Measurements from ENCODE around the gene GRIK3.

The GRIK3 gene

DNA sequence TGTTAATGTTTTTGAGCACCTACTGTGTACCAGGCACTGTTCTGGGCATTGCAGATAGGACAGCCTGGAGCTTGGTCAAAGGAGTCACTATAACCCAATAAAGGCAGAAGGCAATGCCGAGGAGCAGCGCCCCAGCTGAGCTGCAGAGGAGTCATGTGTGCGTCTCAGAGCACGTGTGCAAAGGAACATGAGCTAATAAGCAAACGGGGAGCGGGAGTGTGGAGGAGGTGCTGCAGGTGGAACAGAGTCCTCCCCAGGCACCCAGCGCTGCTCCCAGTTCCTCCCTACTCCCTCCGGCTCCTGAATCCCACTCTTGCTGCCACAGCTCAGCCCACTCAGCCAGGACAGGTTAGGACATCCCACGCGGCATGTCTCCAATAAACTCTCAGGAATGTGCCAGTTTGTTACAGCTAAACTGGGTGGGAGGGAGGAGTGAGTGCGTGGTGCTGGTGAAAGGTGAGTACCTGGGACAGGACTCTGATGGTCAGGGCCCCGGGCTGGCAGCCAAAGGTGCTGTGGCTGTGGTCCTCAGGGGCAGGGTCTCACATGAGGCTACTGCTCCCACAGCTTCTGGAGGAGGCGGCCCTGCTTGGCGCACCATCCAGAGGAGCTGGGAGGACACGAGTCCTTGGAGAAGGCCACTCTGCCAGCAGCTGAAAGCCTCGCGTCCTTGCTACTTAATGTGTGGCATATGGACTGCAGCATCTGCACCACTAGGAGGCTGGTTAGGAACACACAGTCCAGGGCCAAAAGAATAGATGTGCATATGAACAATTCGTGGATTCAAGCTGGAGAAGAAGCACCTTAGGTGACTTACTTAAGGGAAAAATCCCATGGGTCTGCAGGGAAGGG is 52.3 kb downstream of the GRIK3 start:
- H3K4me2 ChIP-seq (ENCODE audit: low read length): no peak overlapping the region

DNA sequence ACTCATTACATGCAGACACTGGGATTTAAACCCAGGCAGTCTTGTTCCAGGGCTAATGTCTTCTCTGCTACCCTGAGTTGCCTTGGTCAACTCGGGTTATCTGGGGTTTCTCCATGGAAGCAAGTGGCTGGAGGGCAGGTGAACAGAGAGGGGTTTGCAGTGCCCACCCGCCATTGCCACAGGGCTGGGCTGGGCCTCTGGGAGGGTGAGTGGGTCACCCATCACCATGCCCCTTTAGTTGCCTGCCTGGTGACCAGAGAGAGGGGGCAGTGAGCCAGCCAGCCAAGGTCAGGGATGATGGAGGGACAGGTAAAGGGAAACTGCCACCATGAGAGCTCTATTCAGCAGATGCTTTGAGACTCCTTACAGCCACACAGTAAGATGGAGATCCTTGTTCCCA is 53.2 kb downstream of the GRIK3 start:
- H3K27me3 ChIP-seq (ENCODE audit: low read depth, low read length): no peaks in the 10 kb centered on the region
- no peaks in the 10 kb centered on the region for H3K9me3 ChIP-seq (ENCODE audit: insufficient read depth, low read length)
- H3K4me3 ChIP-seq (ENCODE audit: low read length): no peak overlapping the region
- no peaks in the 10 kb centered on the region for H3K79me2 ChIP-seq (ENCODE audit: low read length)
- no peak for TF ChIP-seq EZH2phosphoT487 (IDR thresholded peaks at IDR 0.05; ENCODE audit: low read depth)
- TF ChIP-seq, protein P1, sequence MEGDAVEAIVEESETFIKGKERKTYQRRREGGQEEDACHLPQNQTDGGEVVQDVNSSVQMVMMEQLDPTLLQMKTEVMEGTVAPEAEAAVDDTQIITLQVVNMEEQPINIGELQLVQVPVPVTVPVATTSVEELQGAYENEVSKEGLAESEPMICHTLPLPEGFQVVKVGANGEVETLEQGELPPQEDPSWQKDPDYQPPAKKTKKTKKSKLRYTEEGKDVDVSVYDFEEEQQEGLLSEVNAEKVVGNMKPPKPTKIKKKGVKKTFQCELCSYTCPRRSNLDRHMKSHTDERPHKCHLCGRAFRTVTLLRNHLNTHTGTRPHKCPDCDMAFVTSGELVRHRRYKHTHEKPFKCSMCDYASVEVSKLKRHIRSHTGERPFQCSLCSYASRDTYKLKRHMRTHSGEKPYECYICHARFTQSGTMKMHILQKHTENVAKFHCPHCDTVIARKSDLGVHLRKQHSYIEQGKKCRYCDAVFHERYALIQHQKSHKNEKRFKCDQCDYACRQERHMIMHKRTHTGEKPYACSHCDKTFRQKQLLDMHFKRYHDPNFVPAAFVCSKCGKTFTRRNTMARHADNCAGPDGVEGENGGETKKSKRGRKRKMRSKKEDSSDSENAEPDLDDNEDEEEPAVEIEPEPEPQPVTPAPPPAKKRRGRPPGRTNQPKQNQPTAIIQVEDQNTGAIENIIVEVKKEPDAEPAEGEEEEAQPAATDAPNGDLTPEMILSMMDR (IDR thresholded peaks at IDR 0.05; ENCODE audit: low read depth, low read length): no peak
- H3K27ac ChIP-seq (ENCODE audit: low read length): no peak overlapping the region
- no peaks in the 10 kb centered on the region for H3K4me1 ChIP-seq (ENCODE audit: low read length)
- no peak overlapping the region for H3K4me2 ChIP-seq (ENCODE audit: low read length)
- no peaks in the 10 kb centered on the region for H4K20me1 ChIP-seq (ENCODE audit: insufficient read depth, low read length)
- H3K9ac ChIP-seq (ENCODE audit: low read length): no peak overlapping the region
- H3K36me3 ChIP-seq (replicated peaks; ENCODE audit: low read depth, low read length): no peaks in the 10 kb centered on the region
- no peak overlapping the region for H2AFZ ChIP-seq (ENCODE audit: low read depth, low read length)

More for the DNA sequence above, 52.3 kb downstream of the GRIK3 start:
- H3K36me3 ChIP-seq (replicated peaks; ENCODE audit: low read depth, low read length): no peaks in the 10 kb centered on the region
- TF ChIP-seq EZH2phosphoT487 (IDR thresholded peaks at IDR 0.05; ENCODE audit: low read depth): no peak
- TF ChIP-seq, protein P1 (IDR thresholded peaks at IDR 0.05; ENCODE audit: low read depth, low read length): no peak
- no peaks in the 10 kb centered on the region for H3K27me3 ChIP-seq (ENCODE audit: low read depth, low read length)
- H3K27ac ChIP-seq (ENCODE audit: low read length): no peak overlapping the region
- no peak overlapping the region for H3K4me3 ChIP-seq (ENCODE audit: low read length)
- no peak overlapping the region for H2AFZ ChIP-seq (ENCODE audit: low read depth, low read length)
- no peak overlapping the region for H3K9ac ChIP-seq (ENCODE audit: low read length)
- H3K4me1 ChIP-seq (ENCODE audit: low read length): no peaks in the 10 kb centered on the region
- no peaks in the 10 kb centered on the region for H4K20me1 ChIP-seq (ENCODE audit: insufficient read depth, low read length)
- no peaks in the 10 kb centered on the region for H3K9me3 ChIP-seq (ENCODE audit: insufficient read depth, low read length)
- no peaks in the 10 kb centered on the region for H3K79me2 ChIP-seq (ENCODE audit: low read length)

DNA sequence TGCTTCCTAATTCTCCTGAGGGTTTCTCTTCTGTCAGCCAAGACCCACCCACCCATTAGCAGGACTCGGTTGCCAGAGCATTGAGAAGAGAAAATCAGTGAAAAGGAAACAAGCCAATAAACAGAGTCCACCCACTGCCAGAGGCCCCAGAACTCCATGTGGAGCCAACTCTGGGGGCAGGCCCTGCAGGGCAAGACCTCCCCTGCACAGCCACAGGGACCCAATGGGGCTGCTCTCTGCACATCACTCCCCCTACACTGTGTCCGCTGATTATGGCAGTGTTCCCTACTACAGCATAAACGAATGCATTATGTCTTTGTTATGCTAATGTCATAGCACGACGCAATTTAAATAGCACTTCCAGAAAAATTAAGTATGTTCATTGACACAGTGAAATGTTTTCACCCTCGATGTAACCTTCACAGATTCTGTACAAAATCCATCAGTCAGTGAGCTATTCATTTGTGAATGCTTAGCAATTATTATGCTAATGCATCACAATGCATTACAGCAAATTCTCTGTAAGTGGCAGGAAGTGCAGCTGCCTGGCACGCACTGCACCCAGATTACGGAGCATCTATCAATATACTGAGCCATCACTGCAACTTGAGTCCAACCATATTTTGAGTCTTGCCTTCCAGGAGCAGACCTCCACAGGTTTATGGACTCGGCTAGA is 56.4 kb downstream of the GRIK3 start:
- H3K4me2 ChIP-seq (ENCODE audit: low read length): no peak overlapping the region
- no peak for TF ChIP-seq EZH2phosphoT487 (IDR thresholded peaks at IDR 0.05; ENCODE audit: low read depth)
- TF ChIP-seq, protein P1 (IDR thresholded peaks at IDR 0.05; ENCODE audit: low read depth, low read length): no peak
- H3K27me3 ChIP-seq (ENCODE audit: low read depth, low read length): no peaks in the 10 kb centered on the region
- H2AFZ ChIP-seq (ENCODE audit: low read depth, low read length): no peak overlapping the region
- H3K4me3 ChIP-seq (ENCODE audit: low read length): no peak overlapping the region
- no peaks in the 10 kb centered on the region for H3K4me1 ChIP-seq (ENCODE audit: low read length)
- H3K36me3 ChIP-seq (replicated peaks; ENCODE audit: low read depth, low read length): no peaks in the 10 kb centered on the region
- H3K9ac ChIP-seq (ENCODE audit: low read length): no peak overlapping the region
- no peaks in the 10 kb centered on the region for H3K9me3 ChIP-seq (ENCODE audit: insufficient read depth, low read length)
- H4K20me1 ChIP-seq (ENCODE audit: insufficient read depth, low read length): no peaks in the 10 kb centered on the region
- no peaks in the 10 kb centered on the region for H3K79me2 ChIP-seq (ENCODE audit: low read length)
- no peak overlapping the region for H3K27ac ChIP-seq (ENCODE audit: low read length)

DNA sequence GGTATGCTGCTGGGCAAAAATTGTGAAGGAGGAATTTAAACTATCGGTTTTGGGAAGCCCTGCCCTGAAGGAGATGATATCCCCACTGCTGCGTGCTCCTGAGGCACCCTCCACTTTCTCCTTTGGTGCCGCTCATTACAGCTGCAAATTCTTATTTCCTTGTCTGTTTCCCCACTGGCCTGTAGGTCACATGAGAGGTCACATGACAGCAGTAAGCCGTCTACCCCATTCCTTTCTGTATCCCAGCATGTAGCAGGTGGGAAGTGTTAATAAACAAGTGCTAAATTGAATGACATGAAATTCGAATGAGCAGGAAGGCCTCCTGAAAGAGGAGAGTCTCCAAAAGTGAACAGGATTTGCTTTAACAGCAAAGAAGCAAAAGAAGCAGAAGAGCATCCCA is 58.7 kb downstream of the GRIK3 start:
- no peak overlapping the region for H2AFZ ChIP-seq (ENCODE audit: low read depth, low read length)
- H3K79me2 ChIP-seq (ENCODE audit: low read length): no peaks in the 10 kb centered on the region
- no peaks in the 10 kb centered on the region for H4K20me1 ChIP-seq (ENCODE audit: insufficient read depth, low read length)
- no peak overlapping the region for H3K27ac ChIP-seq (ENCODE audit: low read length)
- no peak overlapping the region for H3K4me2 ChIP-seq (ENCODE audit: low read length)
- H3K36me3 ChIP-seq (replicated peaks; ENCODE audit: low read depth, low read length): no peaks in the 10 kb centered on the region
- H3K27me3 ChIP-seq (ENCODE audit: low read depth, low read length): no peaks in the 10 kb centered on the region
- no peaks in the 10 kb centered on the region for H3K9me3 ChIP-seq (ENCODE audit: insufficient read depth, low read length)
- no peak overlapping the region for H3K4me3 ChIP-seq (ENCODE audit: low read length)
- no peak for TF ChIP-seq EZH2phosphoT487 (IDR thresholded peaks at IDR 0.05; ENCODE audit: low read depth)
- TF ChIP-seq, protein P1 (IDR thresholded peaks at IDR 0.05; ENCODE audit: low read depth, low read length): no peak
- H3K4me1 ChIP-seq (ENCODE audit: low read length): peaks cover 13% of the 10 kb centered on the region
- H3K9ac ChIP-seq (ENCODE audit: low read length): no peak overlapping the region
